CD4-positive, alpha-beta T cell treated with Interleukin-4 for 4 hours (primary cell): ENCODE results near the gene TFAP2D.

Source experiments
- DNase-seq: peaks from one replicate; pipeline ENCODE4 v3.0.0-alpha.2; 2020

TFAP2D gene

DNA sequence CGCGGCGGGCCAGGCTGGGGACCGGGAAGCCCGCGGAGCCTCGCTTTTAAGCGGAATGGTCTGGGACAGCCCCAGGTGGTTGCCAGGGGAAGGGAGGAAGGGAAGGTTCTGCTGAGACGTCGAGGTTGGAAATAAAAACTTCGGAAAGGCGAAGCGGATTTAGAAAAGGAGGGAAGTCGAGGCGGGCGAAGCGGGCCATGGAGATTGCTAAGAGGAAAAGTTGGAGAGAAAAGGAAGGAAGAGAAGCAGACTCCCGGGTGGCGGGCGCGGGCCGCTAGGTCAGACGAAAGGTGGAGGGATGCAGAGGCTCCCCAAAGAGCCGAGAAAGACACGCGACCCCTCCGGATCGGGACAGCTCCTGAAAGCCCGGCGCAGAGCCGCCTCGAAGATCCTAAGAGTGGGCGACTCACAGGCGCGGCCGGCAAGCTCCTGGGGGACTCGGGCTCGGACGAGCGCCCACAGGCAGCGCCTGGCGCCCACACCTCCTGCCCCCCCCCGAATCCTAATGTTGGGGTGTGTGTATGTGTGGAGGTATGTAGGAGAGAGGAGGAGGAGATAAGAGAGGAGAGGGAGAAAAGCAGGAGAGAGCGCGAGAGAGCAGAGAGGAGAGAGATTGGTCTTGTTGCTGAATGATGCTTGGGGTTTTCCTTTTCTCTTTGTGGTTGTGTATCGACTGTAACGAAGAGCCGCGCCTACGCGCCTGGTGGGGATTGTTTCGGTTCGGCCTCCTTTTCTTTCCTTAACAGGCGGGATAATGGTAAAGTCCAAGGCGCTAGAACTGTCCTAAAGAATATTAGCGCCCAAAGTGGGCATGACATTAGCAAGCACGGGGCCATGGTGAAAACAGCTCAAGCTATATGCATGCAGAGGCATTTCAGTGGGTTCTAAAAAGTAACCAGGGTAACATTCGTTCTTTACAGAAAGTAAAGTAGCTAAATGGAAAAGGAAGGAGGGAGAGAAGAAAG lies 106.9 kb downstream of the TFAP2D start:
- DNase-seq: no peak

DNA sequence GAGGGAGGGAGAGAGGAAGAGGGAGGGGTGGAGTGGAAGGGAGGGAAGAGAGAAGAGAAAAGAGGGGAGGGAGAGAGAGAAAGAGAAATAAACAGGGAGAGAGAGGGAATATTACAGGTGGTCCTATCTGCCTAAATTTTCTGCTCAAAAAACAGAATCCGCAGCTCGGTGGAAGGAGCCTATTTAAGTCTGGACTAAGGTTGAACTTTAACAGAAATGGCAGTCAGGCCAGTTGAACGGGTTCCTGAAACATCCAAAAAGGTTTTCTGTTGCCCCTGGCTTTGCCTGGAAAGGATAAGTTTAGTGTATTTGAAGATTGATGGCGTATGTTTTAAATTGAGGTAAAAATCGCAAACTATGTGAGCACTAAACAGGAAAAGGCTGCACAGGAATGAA lies 107.5 kb downstream of the TFAP2D start:
- DNase-seq: no peak

DNA sequence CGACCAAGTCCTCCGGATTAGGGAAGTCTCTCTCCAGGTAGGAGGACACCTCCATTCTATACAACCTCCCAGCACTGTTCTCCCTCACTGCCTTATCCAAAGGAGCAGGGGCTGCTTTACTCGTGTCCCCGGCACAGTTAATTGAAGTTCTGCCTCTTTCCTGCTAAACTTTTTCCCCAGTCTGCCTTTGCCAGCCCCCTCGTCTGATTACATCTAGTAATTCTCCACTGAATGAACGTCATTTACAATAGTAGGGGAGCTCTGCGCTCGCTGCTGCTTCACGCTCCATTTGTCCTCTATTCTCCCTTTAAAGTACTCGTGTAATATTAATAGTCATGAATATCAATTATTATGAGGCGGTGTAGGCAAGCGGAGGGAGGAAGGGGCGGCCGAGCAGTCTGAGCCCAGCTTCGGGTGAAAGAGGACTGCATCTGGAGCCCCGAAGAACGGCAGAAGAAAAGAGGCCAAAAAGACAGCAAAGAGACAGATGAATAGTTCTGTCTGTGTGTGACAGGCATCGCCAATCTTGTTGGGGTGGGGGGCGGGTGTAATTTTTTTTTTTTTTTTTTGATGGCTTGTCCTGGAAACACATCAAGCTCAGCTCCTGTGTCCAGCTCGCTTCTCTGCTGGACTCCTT lies 108.2 kb downstream of the TFAP2D start:
- no peak for DNase-seq

DNA sequence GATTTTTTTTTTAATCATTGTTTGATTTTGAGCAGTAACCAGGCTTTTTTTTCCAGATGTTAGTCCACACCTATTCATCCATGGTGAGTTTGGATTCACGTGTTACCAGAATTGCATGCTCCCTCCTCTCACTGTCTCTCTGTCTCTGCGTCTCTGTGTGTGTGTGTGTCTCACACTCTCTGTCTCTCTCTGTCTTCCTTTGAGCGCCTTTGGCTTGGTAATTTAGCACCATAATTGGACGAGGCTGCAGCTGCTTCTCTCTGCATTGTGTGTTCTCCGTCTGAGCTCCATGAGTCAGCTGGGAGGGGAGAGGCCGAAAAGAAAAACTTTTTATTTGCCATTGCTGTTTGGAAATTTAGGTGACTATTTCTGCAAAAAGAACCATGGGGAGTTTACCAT lies 108.8 kb downstream of the TFAP2D start:
- DNase-seq: no peak
